Measurements from ENCODE around the gene PRRC2B.

DNA sequence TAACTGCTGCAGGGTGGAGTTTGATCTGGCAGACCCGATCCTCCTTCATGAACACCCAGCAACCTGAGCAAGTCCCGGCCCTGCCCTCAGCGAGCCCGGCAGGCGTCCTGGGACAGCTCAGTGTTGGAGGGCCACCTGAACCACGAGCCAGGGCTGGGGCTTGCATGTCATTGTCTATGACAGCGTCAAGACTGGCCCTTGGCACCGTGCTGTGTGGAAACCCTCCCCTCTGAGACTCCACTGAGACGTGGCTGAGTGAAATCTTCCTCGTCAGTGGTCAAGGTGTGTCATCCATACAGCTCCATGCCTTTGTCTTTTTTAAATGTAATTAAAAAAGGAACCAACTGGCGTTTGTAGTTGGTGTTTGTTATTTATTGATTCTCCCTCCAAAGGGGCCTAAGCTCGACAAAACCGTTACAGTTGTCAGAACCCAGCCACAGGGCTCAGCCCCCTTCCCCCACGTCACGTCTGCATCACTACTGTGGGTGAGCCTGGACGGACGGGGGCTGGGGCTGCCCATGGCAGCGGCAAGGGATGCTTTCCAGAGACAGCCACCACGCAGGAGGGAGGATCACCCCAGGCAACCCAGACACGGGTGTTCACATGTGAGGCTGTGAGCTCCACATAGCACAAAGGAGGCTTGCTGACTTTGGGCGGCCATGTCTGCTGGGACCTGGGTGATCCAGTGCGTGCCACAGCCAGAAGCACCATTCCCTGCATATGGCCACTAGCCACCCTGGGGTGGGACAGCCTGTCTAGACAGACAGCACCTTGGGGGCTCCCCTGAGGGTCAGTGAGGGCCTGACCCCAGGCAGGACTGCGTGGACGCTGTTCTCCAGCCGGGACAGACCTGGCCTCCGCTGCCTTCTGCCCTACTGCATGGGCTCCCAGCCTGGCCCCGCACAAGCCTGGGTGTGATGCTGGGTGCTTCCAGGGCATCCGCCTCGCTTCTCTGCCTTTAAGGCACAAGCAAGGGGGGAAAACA lies 129.9 kb downstream of the PRRC2B start:
- TF ChIP-seq SUZ12 (IDR thresholded peaks at IDR 0.05; ENCODE audit: extremely low read depth, insufficient read depth, insufficient read length) (no peak), YY1 (IDR thresholded peaks at IDR 0.05; ENCODE audit: insufficient read depth, insufficient read length) (no peak)
